Brain microvascular endothelial cell (primary cell): ENCODE measurements around the gene CA10.

ENCODE experiments used
- DNase-seq: peaks from one replicate; pipeline ENCODE4 v3.0.0-alpha.2; 2020
- H3K27ac ChIP-seq: fragments of 250-450 bp; sonication (Bioruptor Pico); 2 replicates; pipeline ENCODE4 v1.5.1; 2020; ENCODE audit warnings: mild to moderate bottlenecking, moderate library complexity
- H3K27me3 ChIP-seq: fragments of 250-450 bp; sonication (Bioruptor Pico); replicated peaks from 2 replicates; pipeline ENCODE4 v1.5.1; 2020; ENCODE audit warnings: mild to moderate bottlenecking
- H3K36me3 ChIP-seq: fragments of 250-450 bp; sonication (Bioruptor Pico); replicated peaks from 2 replicates; pipeline ENCODE4 v1.5.1; 2020; ENCODE audit warnings: mild to moderate bottlenecking
- H3K4me3 ChIP-seq: 2 replicates; pipeline ENCODE4 v1.5.1; 2011; ENCODE audit warnings: low read depth, mild to moderate bottlenecking, control low read depth, low read length, moderate library complexity
- CTCF ChIP-seq: IDR thresholded peaks from 2 replicates; pipeline ENCODE4 v1.5.1; 2011; ENCODE audit warnings: low read depth, mild to moderate bottlenecking, moderate library complexity, low read length, control low read depth, inconsistent platforms; ENCODE audit errors: missing control alignments
- in situ Hi-C: cut with HindIII; loops from 2 replicates; pipeline ENCODE4 v1.10.0; 2017; ENCODE audit warnings: low sequenced_read_pairs, low pct_ligation_motif_present

Gene CA10

GRCh38 chr17:51748749-51749604 lies 409.5 kb downstream of the CA10 start:
- no peak overlapping the region for H3K4me3 ChIP-seq
- DNase-seq, result no peak
- H3K27me3 ChIP-seq, result no peaks in the 10 kb centered on the region
- in situ Hi-C loops, result no loop called here
- no peaks in the 10 kb centered on the region for H3K36me3 ChIP-seq
- TF ChIP-seq CTCF, result no peak
- no peak overlapping the region for H3K27ac ChIP-seq

- H3K36me3 ChIP-seq, result no peaks in the 10 kb centered on the region
- H3K4me3 ChIP-seq, result no peak overlapping the region
- no peak for TF ChIP-seq CTCF
- H3K27ac ChIP-seq, result no peak overlapping the region
- DNase-seq, result no peak
- H3K27me3 ChIP-seq, result no peaks in the 10 kb centered on the region
- in situ Hi-C loops, result no loop called here
Measured at GRCh38 chr17:51746421-51746820, 412.1 kb downstream of the CA10 start.

- in situ Hi-C loops, result no loop called here
- no peak overlapping the region for H3K4me3 ChIP-seq
- H3K27me3 ChIP-seq, result no peaks in the 10 kb centered on the region
- DNase-seq, result no peak
- no peak overlapping the region for H3K27ac ChIP-seq
- H3K36me3 ChIP-seq, result no peaks in the 10 kb centered on the region
- TF ChIP-seq CTCF, result no peak
Measured at GRCh38 chr17:51745993-51746392, 412.5 kb downstream of the CA10 start.

- no peak overlapping the region for H3K4me3 ChIP-seq
- no peak overlapping the region for H3K27ac ChIP-seq
- in situ Hi-C loops, result no loop called here
- no peaks in the 10 kb centered on the region for H3K27me3 ChIP-seq
- DNase-seq, result no peak
- H3K36me3 ChIP-seq, result no peaks in the 10 kb centered on the region
- no peak for TF ChIP-seq CTCF
Measured at GRCh38 chr17:51743477-51743876, 415.0 kb downstream of the CA10 start.

- in situ Hi-C loops, result no loop called here
- no peaks in the 10 kb centered on the region for H3K36me3 ChIP-seq
- no peak overlapping the region for H3K4me3 ChIP-seq
- no peak for DNase-seq
- TF ChIP-seq CTCF, result no peak
- H3K27ac ChIP-seq, result no peak overlapping the region
- H3K27me3 ChIP-seq, result no peaks in the 10 kb centered on the region
Measured at GRCh38 chr17:51742571-51742970, 415.9 kb downstream of the CA10 start.

- DNase-seq, result no peak
- no peak for TF ChIP-seq CTCF
- no peak overlapping the region for H3K27ac ChIP-seq
- H3K36me3 ChIP-seq, result no peaks in the 10 kb centered on the region
- H3K27me3 ChIP-seq, result no peaks in the 10 kb centered on the region
- in situ Hi-C loops, result no loop called here
- no peak overlapping the region for H3K4me3 ChIP-seq
Measured at GRCh38 chr17:51741458-51741857, 417.1 kb downstream of the CA10 start.
